ENCODE measurements around the gene BMP5.
"Not testable (repeated sequence)": the region's sequence is repeated elsewhere in the genome, so short reads cannot be mapped to it uniquely, and the experiment has no call there.

BMP5 gene

GRCh38 chr6:55875400-55875799, at the start of gene BMP5:
BMP5 (minus strand) TSS chr6:55875590; CDS start chr6:55874865, 725 bp downstream.
- DNase-seq: no peak

- no peak for DNase-seq
Measured at GRCh38 chr6:55922406-55922805, 47.0 kb upstream of the BMP5 start.

- DNase-seq: no peak
Measured at GRCh38 chr6:55919716-55920308, 44.4 kb upstream of the BMP5 start.

GRCh38 chr6:55918639-55919038, 43.2 kb upstream of the BMP5 start:
- DNase-seq: no peak

- no peak for DNase-seq
Measured at GRCh38 chr6:55917751-55918415, 42.5 kb upstream of the BMP5 start.

- DNase-seq: no peak
Measured at GRCh38 chr6:55916188-55916587, 40.8 kb upstream of the BMP5 start.

- DNase-seq: no peak
Measured at GRCh38 chr6:55913228-55914195, 38.1 kb upstream of the BMP5 start.

GRCh38 chr6:55910466-55910865, 35.1 kb upstream of the BMP5 start:
- not testable (repeated sequence) for DNase-seq

- DNase-seq: not testable (repeated sequence)
Measured at GRCh38 chr6:55909911-55910310, 34.5 kb upstream of the BMP5 start.

GRCh38 chr6:55902796-55903195, 27.4 kb upstream of the BMP5 start:
- no peak for DNase-seq

GRCh38 chr6:55901765-55902270, 26.4 kb upstream of the BMP5 start:
- DNase-seq: no peak

- DNase-seq: no peak
Measured at GRCh38 chr6:55898342-55898741, 23.0 kb upstream of the BMP5 start.

GRCh38 chr6:55897346-55897745, 22.0 kb upstream of the BMP5 start:
- no peak for DNase-seq

- DNase-seq: no peak
Measured at GRCh38 chr6:55895972-55896730, 20.8 kb upstream of the BMP5 start.

- no peak for DNase-seq
Measured at GRCh38 chr6:55892749-55893357, 17.5 kb upstream of the BMP5 start.

- DNase-seq: no peak
Measured at GRCh38 chr6:55888917-55889316, 13.5 kb upstream of the BMP5 start.

- no peak for DNase-seq
Measured at GRCh38 chr6:55886185-55886836, 10.9 kb upstream of the BMP5 start.

GRCh38 chr6:55882718-55883569, 7.6 kb upstream of the BMP5 start:
- DNase-seq: no peak

GRCh38 chr6:55877283-55877682, 1.9 kb upstream of the BMP5 start:
- DNase-seq: no peak

GRCh38 chr6:55874316-55874715, 1.1 kb downstream of the BMP5 start:
- no peak for DNase-seq

GRCh38 chr6:55872866-55873265, 2.5 kb downstream of the BMP5 start:
- no peak for DNase-seq
